Measurements from ENCODE around the gene CCNG2.

Gene CCNG2

GRCh38 chr4:77204621-77205020 is 47.6 kb downstream of the CCNG2 start:
- no peak for DNase-seq (ENCODE audit: low read depth)

GRCh38 chr4:77209012-77209411 is 52.0 kb downstream of the CCNG2 start:
- no peak for DNase-seq (ENCODE audit: low read depth)

DNA sequence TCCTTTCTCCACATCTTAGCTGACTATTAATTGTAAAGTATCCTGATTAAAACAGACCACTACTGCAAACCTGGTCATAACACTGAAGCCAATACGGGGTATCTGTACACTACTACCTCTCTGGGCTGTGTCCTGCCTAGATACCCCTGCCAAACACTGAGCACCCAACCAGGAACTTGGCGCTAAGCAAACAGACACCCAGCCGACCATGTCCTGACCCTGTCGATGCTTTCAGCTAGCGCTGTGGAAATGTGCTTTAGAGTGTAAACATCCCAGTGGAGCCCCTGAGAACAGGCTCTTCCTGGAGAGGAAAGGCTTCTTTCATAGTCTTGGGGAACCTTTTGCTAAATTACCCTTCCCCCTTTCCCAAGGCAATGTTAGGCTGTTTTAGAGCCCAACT is 52.9 kb downstream of the CCNG2 start:
- no peak for DNase-seq (ENCODE audit: low read depth)

- no peak for DNase-seq (ENCODE audit: low read depth)
Observed at GRCh38 chr4:77215107-77215506, 58.1 kb downstream of the CCNG2 start.

DNA sequence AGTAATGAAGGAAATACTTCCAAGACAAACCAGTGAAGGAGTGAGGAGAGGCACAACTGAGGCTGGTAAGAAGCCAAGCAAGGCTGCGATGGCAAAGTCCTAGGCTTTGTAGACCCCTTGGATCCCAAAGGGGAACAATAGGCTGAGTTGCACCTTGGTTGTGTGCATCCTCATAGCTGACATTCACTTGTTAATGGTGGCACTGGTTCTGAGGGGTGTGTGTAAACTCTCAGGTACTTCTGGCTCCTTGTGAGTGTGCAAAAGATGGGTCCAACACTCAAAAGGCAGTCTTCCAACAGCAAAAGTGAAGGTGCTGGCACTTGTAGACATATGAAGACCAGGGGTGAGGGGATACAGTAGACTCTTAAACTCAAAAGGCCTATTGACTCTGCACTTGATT is 60.5 kb downstream of the CCNG2 start:
- no peak for DNase-seq (ENCODE audit: low read depth)

DNA sequence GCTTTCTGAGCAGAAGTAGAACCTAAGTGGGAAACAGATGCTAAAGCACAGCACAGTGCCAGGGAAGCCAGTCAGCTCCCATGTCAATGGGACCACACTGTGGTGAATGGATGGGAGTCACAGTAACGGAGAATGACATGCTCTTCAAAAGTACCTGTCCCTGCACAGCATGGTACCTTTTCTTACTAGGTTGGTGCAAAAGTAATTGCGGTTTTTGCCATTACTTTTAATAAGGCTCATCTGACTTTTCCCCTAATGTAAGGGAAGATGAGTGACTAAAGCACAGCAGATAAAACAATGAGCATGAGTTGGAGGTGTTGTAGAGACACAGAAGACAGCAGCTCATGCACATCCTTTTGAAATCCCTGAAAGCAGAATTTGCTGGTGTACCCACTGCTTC is 62.3 kb downstream of the CCNG2 start:
- DNase-seq (ENCODE audit: low read depth), result no peak
